AG08395 (cell line): ENCODE measurements around the gene BMI1.
A peak's percentile ranks its signal among the peaks of the same experiment; 100 is the strongest.

Source experiments
- DNase-seq: peaks from one replicate; pipeline ENCODE4 v3.0.0; 2012; ENCODE audit warnings: mixed read lengths, low spot score

Gene BMI1

GRCh38 chr10:22319980-22320558 is 830 bp upstream of the BMI1 start:
- DNase-seq = no peak

DNA sequence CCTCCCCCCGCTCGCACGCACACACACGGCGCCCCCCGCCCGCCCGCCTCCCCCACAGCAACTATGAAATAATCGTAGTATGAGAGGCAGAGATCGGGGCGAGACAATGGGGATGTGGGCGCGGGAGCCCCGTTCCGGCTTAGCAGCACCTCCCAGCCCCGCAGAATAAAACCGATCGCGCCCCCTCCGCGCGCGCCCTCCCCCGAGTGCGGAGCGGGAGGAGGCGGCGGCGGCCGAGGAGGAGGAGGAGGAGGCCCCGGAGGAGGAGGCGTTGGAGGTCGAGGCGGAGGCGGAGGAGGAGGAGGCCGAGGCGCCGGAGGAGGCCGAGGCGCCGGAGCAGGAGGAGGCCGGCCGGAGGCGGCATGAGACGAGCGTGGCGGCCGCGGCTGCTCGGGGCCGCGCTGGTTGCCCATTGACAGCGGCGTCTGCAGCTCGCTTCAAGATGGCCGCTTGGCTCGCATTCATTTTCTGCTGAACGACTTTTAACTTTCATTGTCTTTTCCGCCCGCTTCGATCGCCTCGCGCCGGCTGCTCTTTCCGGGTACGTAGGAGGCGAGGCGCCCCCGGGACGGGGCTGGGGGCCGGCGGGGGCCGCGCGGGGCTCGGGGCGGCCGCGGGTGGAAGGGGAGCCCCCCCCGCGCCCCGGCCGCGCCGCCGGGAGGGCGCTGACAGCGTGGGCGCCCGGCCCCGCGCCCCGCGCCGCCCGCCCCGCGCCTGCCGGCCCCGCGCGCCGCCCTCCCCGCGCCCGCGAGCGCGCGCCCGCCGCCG is 441 bp downstream of the BMI1 start:
- peak; percentile 55 for DNase-seq

- DNase-seq = no peak
Observed at GRCh38 chr10:22321924-22322640, 1.2 kb downstream of the BMI1 start.

DNA sequence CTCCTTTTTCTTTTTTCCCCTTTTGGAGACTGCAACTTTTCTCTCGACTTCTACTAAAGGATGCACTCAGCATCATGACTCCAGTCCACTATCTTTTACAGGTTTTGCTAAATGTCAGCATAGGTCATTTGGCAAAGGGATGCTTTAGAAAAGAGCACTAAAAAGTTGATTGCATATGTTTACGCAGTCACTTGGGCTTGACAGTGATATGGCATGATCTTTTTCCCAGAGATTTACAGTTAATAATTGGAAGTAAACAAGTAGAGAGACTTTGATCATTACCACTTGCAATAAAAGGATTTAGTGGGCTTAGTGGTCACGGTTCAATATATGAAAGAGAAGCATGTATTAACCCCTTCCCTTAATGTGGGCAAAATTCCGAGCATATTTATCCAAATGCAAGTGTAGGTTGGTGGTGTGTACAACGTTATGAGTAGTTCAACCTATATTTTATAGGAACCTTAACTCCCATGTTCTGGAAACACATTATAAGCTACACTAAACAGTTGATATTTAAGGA is 1.8 kb downstream of the BMI1 start:
- no peak for DNase-seq

- no peak for DNase-seq
Observed at GRCh38 chr10:22323538-22324305, 2.8 kb downstream of the BMI1 start.

DNA sequence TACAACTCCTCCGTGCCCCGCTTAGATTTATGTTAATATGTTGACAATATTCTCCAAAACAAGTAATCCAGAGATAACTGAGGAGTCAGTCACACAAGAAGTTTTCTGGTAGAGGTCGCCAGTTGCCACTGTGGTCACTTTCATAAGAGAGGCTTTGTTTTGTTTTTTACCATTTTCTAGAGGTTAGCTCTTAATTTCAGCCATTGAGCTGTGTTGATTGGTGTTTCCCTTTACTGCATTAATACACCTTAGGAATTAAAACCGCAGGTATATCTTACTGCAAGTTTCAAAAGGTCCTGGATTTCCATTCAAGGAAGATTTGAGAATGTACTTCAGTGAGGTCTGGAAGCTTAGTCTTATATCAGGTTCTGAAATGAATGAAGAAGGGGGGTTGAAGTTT is 3.5 kb downstream of the BMI1 start:
- DNase-seq = no peak

- DNase-seq = no peak
Observed at GRCh38 chr10:22324893-22325271, 4.0 kb downstream of the BMI1 start.

GRCh38 chr10:22325272-22326144 is 4.6 kb downstream of the BMI1 start:
- DNase-seq = peak; percentile 85

DNA sequence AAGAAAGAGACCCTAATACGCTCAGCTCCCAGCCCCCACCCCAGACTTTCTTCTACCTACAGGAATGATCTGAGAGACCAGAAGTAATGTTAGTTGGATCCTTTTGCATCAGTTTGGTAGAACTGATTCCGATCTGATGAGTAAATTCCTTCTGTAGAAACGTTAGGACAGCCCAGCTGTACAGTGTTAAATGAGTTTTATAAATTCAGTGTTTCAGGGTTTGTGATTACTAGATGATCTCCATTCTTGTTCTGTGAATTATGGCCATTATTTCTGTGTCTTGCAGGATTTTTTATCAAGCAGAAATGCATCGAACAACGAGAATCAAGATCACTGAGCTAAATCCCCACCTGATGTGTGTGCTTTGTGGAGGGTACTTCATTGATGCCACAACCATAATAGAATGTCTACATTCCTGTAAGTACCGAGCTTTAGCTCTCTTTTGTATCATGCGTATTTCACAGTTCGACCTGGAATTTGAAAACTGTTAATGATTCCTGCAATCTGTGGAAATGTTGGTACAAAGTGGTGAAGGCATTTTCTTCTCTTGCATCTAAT is 5.3 kb downstream of the BMI1 start:
- no peak for DNase-seq

DNA sequence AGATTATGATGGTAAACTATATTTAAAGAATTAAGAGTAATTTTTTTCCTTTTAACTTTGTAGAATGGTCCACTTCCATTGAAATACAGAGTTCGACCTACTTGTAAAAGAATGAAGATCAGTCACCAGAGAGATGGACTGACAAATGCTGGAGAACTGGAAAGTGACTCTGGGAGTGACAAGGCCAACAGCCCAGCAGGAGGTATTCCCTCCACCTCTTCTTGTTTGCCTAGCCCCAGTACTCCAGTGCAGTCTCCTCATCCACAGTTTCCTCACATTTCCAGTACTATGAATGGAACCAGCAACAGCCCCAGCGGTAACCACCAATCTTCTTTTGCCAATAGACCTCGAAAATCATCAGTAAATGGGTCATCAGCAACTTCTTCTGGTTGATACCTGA is 8.3 kb downstream of the BMI1 start:
- no peak for DNase-seq

DNA sequence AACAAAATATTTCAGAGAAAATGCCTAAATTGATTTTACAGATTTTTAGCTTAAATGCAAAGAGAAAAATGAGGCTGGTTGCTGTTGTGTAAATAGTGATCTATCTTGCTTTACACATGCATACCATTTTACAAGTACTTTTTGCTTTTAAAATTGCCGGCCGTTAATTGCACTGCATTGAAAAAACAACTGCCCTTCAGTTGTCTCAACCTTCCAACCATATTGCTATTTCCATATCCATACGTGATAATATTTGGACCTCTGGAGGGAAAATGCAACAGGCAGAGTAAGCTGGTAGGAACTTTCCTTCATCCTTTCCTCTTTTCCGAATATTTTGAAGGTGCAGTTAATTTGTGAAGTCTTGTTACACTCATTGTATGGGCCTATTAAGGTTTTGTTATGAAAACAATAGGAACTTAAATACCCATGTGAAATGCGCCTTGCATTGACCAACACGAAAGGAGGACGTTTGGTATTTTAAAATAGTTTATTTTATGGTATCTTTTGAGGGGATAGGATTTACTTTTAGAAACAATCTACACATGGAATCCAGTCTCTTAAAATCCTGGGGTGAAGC is 11.3 kb downstream of the BMI1 start:
- DNase-seq = no peak

GRCh38 chr10:22333167-22333974 is 12.5 kb downstream of the BMI1 start:
- no peak for DNase-seq

- no peak for DNase-seq
Observed at GRCh38 chr10:22333975-22334282, 13.0 kb downstream of the BMI1 start.

- DNase-seq = no peak
Observed at GRCh38 chr10:22334414-22335172, 13.7 kb downstream of the BMI1 start.

GRCh38 chr10:22335173-22335933 is 14.5 kb downstream of the BMI1 start:
- peak; percentile 66 for DNase-seq

- no peak for DNase-seq
Observed at GRCh38 chr10:22338185-22338900, 17.4 kb downstream of the BMI1 start.

DNA sequence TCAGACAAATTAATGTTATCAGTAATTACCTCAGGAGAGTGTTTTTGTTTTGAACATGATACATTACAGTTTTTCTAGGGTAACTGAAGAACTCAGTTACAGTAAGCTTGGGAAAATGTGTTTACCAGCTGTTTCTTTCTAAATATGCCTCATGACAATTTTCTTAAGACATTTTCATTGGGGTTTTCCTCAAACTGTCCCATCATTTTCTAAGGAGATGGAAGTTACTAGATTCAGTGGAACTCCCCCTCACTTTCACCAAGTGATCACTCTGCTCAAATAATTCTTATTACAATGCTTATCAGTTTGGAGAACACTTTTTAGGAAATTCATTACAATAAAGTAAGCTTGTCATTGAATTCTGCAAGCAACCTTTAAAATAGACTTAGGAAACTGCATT is 18.0 kb downstream of the BMI1 start:
- DNase-seq = no peak
